ENCODE data around the gene ZNF609. TPM values are rescaled to one million over a fixed set of nuclear protein-coding genes. Genes with fewer than 3 reads are reported as not detected.

The ZNF609 gene
- total RNA-seq, 3 donors from 2014 or later (not counting 1 experiment from before 2014, with no cell fraction given) = 40.3 to 59.7 (median 55.3) TPM

GRCh38 chr15:64560501-64560900 lies 100.1 kb downstream of the ZNF609 start:
- H3K36me3 ChIP-seq (ENCODE audit: control insufficient read depth, insufficient read depth, low read length) = no peaks in the 10 kb centered on the region
- intact Hi-C loops (cut with micrococcal nuclease) = no loop called here
- no peaks in the 10 kb centered on the region for H3K4me1 ChIP-seq (ENCODE audit: control insufficient read depth, insufficient read depth, low read length)
- H3K27ac ChIP-seq (ENCODE audit: low read length) = no peak overlapping the region
- H3K27me3 ChIP-seq (ENCODE audit: control insufficient read depth, insufficient read depth, low read length) = no peaks in the 10 kb centered on the region
- ATAC-seq = no peak
- no peaks in the 10 kb centered on the region for H3K9me3 ChIP-seq (ENCODE audit: control insufficient read depth, insufficient read depth, low read length)
- Mint-ChIP-seq H3K4me3 (no peak overlapping the region), H3K27me3 (ENCODE audit: low read depth in 2 of 2) (no peaks in the 10 kb centered on the region), H3K9me3 (no peaks in the 10 kb centered on the region), H3K36me3 (no peaks in the 10 kb centered on the region), H3K4me1 (peaks cover 35 to 44% of the 10 kb centered on the region in 2 donors), H3K27ac (peak overlapping the region; percentile 13 to 15)
- DNase-seq = no peak
- 94% methylated on average over 3 of the region's 3 CpGs for WGBS (ENCODE audit: insufficient coverage)
- no peak overlapping the region for H3K4me3 ChIP-seq (ENCODE audit: low read length)
- TF ChIP-seq CTCF (IDR thresholded peaks at IDR 0.05) = no peak

- Mint-ChIP-seq H3K36me3 (no peaks in the 10 kb centered on the region), H3K4me3 (no peak overlapping the region), H3K9me3 (no peaks in the 10 kb centered on the region), H3K27me3 (ENCODE audit: low read depth in 2 of 2) (no peaks in the 10 kb centered on the region), H3K4me1 (peaks cover 35 to 44% of the 10 kb centered on the region in 2 donors), H3K27ac (peak overlapping the region; percentile 4 to 15)
- TF ChIP-seq CTCF (IDR thresholded peaks at IDR 0.05) = no peak
- DNase-seq (no peak), ATAC-seq (no peak)
- Histone ChIP-seq H3K27ac (ENCODE audit: low read length) (no peak overlapping the region), H3K4me3 (ENCODE audit: low read length) (no peak overlapping the region), H3K27me3 (ENCODE audit: control insufficient read depth, insufficient read depth, low read length) (no peaks in the 10 kb centered on the region), H3K4me1 (ENCODE audit: control insufficient read depth, insufficient read depth, low read length) (no peaks in the 10 kb centered on the region), H3K36me3 (ENCODE audit: control insufficient read depth, insufficient read depth, low read length) (no peaks in the 10 kb centered on the region), H3K9me3 (ENCODE audit: control insufficient read depth, insufficient read depth, low read length) (no peaks in the 10 kb centered on the region)
- intact Hi-C loops (cut with micrococcal nuclease) = no loop called here
- 96% methylated on average over 1 of the region's 2 CpGs for whole genome bisulfite sequencing (ENCODE audit: insufficient coverage)
Measured at GRCh38 chr15:64560998-64561397, 100.6 kb downstream of the ZNF609 start.

- no peaks in the 10 kb centered on the region for H3K4me1 ChIP-seq (ENCODE audit: control insufficient read depth, insufficient read depth, low read length)
- no peak overlapping the region for H3K4me3 ChIP-seq (ENCODE audit: low read length)
- H3K4me3 Mint-ChIP-seq = no peak overlapping the region
- H3K9me3 Mint-ChIP-seq = no peaks in the 10 kb centered on the region
- H3K9me3 ChIP-seq (ENCODE audit: control insufficient read depth, insufficient read depth, low read length) = no peaks in the 10 kb centered on the region
- H3K27ac ChIP-seq (ENCODE audit: low read length) = no peak overlapping the region
- H3K36me3 ChIP-seq (ENCODE audit: control insufficient read depth, insufficient read depth, low read length) = no peaks in the 10 kb centered on the region
- H3K27me3 ChIP-seq (ENCODE audit: control insufficient read depth, insufficient read depth, low read length) = no peaks in the 10 kb centered on the region
- TF ChIP-seq CTCF (IDR thresholded peaks at IDR 0.05) = no peak
- H3K27ac Mint-ChIP-seq = peak overlapping the region; percentile 18 to 53
- DNase-seq (no peak), ATAC-seq (no peak)
- H3K36me3 Mint-ChIP-seq = no peaks in the 10 kb centered on the region
- 67% methylated on average over 1 of the region's 1 CpG for WGBS (ENCODE audit: insufficient coverage)
- no peaks in the 10 kb centered on the region for H3K27me3 Mint-ChIP-seq (ENCODE audit: low read depth in 2 of 2)
- peaks cover 43 to 48% of the 10 kb centered on the region in 2 donors for H3K4me1 Mint-ChIP-seq
- intact Hi-C loops (cut with micrococcal nuclease) = no loop called here
Measured at GRCh38 chr15:64562003-64562640, 101.7 kb downstream of the ZNF609 start.

DNA sequence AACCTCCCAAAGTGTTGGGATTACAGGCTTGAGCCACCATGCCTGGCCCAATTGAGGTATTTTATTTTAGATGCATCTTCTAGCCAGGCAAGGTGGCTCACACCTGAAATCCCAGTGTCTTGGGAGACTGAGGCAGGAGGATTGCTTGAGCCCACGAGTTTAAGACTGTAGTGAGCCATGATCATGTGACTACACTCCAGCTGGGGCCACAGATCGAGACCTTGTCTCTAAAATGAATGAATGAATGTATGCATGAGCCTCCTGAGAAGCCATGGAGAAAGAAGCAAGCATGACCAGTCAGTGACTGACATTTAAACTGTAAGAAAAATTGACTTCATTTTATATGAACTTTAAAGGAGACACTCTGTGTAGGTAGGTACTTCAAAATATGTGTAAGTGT lies 105.7 kb downstream of the ZNF609 start:
- no peaks in the 10 kb centered on the region for H3K27me3 ChIP-seq (ENCODE audit: control insufficient read depth, insufficient read depth, low read length)
- H3K9me3 ChIP-seq (ENCODE audit: control insufficient read depth, insufficient read depth, low read length) = no peaks in the 10 kb centered on the region
- ATAC-seq = no peak
- no peak overlapping the region for H3K27ac ChIP-seq (ENCODE audit: low read length)
- Mint-ChIP-seq H3K36me3 (no peaks in the 10 kb centered on the region), H3K4me1 (peaks cover 41 to 54% of the 10 kb centered on the region in 2 donors), H3K27me3 (ENCODE audit: low read depth in 2 of 2) (no peaks in the 10 kb centered on the region), H3K27ac (peak overlapping the region in 1 of 2 donors; percentile 8), H3K9me3 (no peaks in the 10 kb centered on the region), H3K4me3 (no peak overlapping the region)
- no peak for TF ChIP-seq CTCF (IDR thresholded peaks at IDR 0.05)
- DNase-seq = no peak
- intact Hi-C loops (cut with micrococcal nuclease) = no loop called here
- 84% methylated on average over 2 of the region's 2 CpGs for WGBS (ENCODE audit: insufficient coverage)
- no peaks in the 10 kb centered on the region for H3K36me3 ChIP-seq (ENCODE audit: control insufficient read depth, insufficient read depth, low read length)
- H3K4me1 ChIP-seq (ENCODE audit: control insufficient read depth, insufficient read depth, low read length) = no peaks in the 10 kb centered on the region
- no peak overlapping the region for H3K4me3 ChIP-seq (ENCODE audit: low read length)
